NCI-H1105 (cell line): Measurements from ENCODE around the gene PRKCG.
"Not testable (repeated sequence)": the region's sequence is repeated elsewhere in the genome, so short reads cannot be mapped to it uniquely, and the experiment has no call there.

Source experiments
- DNase-seq: peaks from one replicate; lab custom pipeline; 2025; lab: John Stamatoyannopoulos, UW

Gene PRKCG

DNA sequence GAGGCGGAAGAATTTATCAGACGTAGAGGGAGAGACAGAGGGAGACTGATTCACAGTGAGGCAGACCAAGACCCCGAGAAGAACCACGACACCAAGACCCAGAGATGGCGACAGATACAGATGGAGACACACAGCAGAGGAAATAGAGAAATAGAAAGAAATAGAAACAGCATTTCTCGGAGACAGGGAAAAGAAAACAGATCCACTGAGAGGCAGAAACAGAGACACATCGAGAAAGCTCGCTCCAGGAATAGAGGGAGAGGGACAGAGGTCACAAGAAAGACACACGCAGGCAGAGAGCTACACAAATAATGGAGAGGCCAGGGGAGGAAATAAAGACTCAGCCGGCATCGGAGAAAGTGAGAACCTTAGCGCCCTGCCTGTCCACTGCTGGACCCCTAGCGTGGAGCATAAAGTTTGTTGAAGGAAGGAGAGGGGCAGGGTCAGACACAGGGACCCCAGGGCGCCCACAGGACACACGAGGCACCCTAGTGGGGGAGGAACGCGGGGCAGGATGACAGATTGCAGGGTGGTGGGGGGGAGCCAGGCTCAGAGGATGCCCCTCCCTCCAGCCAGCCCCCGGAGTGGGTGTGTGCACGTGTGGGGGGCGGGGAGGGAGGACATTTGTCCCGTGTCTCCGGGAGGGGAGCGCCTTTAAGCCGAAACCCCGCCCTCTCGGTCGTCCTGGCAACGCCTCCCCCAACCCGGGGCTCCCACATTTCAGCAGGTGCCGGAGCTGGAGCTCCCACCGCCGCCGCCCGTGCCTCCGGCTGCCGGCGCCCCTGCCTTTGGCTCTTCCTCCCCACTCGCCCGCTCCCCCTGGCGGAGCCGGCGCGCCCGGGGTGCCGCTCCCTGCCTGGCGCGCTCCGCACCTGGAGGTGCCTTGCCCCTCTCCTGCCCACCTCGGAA is at the start of gene PRKCG:
Gene PRKCG, plus strand, starts transcription at position 716 of the 909 bp plus-strand sequence. CDS start 298 bp downstream, outside the sequence.
- DNase-seq: peak; percentile 13

DNA sequence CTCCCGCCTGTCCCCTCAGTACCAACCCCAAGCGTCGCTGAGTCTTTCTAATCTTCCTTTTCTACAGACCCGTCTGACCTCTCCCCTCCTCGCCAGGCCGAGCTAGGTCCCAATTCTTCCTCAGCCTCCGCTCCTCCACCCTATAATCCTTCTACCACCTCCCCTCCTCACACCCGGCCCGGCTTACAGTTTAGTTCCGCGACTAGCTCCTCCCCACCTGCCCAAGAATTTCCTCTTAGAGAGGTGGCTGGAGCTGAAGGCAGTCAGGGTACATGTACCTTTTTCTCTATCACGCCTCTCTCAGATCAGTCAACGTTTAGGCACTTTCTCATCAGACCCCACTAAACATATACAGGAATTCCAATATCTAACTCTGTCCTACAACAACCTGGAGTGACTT is 49.1 kb upstream of the PRKCG start:
- DNase-seq: not testable (repeated sequence)

GRCh38 chr19:53838446-53838845 is 43.6 kb upstream of the PRKCG start:
- not testable (repeated sequence) for DNase-seq

GRCh38 chr19:53840241-53840640 is 41.8 kb upstream of the PRKCG start:
- not testable (repeated sequence) for DNase-seq

- DNase-seq: not testable (repeated sequence)
Measured at GRCh38 chr19:53840914-53841313, 41.1 kb upstream of the PRKCG start.

- DNase-seq: no peak
Measured at GRCh38 chr19:53844849-53845246, 37.1 kb upstream of the PRKCG start.

GRCh38 chr19:53847555-53847954 is 34.4 kb upstream of the PRKCG start:
- DNase-seq: no peak

GRCh38 chr19:53849237-53849676 is 32.7 kb upstream of the PRKCG start:
- DNase-seq: no peak

DNA sequence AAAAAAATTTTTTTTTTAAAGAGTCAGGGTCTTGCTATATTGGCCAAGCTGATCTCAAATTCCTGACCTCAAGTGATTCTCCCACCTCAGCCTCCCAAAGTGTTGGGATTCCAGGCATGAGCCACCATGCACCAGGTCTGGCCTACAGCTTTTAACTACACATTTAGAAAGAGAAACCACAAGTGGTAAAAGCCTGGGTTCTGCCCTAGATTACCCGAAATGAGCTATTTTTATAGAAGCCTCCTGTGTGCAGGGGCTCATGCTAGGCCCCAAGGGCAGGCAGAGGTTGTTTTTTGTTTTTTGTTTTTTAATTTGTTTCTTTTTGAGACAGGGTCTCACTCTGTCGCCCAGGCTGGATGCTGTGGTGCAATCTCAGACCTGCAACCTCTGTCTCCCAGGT is 28.3 kb upstream of the PRKCG start:
- no peak for DNase-seq

DNA sequence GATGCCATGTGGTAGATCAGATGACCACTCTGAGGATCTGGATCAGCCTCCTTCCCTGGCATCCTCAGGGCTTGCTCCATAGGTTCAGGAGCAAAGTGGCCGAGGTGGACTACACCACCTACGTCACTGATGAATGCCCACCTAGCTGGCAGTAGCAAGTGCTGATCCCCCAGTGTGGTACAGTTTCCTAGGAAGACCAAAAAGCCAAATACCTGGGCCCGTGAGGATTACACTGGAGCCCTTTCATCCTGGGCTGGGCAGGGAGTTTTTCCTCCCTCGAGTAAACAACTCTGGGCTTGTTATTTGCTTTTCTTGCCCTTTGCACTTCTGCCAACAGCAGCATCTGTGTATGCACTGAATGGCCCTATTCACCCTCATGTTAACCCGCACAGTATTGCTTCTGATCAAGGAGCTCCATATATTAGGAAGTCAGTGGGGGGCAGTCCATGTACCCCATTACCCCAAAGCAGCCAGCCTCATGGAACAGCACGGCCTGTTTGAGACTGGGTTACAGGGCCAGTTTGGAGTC is 17.6 kb upstream of the PRKCG start:
- no peak for DNase-seq

GRCh38 chr19:53865523-53865917 is 16.5 kb upstream of the PRKCG start:
- no peak for DNase-seq

DNA sequence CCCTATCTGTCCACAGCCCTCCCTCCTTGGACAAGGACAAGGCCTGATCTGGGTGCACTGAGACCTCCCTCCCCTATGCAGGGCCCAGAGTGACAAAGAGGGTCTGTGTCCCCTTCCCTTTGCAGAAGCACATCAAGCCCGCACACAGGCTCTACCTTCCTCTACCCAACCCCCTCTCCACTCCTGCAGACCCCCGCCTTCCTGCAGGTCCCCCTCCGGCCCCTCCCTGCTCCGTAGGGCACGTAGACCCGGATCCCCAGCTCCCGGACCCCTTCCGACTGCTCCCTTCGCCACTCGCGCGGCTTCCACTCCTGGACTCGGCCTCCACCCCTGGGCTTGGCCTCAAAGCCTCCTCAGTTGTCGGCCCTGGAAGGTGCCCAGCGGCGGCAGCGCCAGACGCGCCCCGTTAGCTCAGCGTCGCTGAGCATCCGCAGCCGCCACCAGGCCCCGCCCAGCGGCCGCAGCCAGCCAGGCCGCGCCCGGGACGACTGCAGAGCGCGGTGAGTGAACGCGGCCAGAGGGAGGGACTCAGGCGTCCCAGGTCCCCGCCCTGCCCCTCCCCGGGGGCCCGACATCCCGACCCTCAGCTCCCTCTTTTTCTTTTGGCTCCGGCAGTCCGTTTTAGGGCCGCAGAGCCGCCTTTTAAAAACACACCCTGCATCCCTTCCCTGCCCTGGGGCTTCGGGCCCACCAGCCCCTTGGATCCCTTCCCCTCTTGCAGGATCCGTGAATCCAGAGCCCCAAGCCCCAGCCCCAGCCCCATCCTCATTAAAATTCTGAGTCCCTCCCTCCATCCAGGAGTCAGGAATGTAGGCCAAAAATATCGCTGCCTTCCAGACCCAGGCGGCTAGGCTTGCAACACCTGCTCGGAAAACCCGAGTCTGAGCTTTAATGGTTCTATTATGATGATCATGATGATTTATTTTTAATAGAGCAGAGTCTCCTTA is 15.8 kb upstream of the PRKCG start:
- no peak for DNase-seq

GRCh38 chr19:53866865-53867224 is 15.2 kb upstream of the PRKCG start:
- no peak for DNase-seq

GRCh38 chr19:53867225-53868090 is 14.5 kb upstream of the PRKCG start, which contains the start of gene MYADM:
MYADM (plus strand) TSS chr19:53867883; CDS start chr19:53873530, 5,647 bp downstream.
- DNase-seq: no peak

DNA sequence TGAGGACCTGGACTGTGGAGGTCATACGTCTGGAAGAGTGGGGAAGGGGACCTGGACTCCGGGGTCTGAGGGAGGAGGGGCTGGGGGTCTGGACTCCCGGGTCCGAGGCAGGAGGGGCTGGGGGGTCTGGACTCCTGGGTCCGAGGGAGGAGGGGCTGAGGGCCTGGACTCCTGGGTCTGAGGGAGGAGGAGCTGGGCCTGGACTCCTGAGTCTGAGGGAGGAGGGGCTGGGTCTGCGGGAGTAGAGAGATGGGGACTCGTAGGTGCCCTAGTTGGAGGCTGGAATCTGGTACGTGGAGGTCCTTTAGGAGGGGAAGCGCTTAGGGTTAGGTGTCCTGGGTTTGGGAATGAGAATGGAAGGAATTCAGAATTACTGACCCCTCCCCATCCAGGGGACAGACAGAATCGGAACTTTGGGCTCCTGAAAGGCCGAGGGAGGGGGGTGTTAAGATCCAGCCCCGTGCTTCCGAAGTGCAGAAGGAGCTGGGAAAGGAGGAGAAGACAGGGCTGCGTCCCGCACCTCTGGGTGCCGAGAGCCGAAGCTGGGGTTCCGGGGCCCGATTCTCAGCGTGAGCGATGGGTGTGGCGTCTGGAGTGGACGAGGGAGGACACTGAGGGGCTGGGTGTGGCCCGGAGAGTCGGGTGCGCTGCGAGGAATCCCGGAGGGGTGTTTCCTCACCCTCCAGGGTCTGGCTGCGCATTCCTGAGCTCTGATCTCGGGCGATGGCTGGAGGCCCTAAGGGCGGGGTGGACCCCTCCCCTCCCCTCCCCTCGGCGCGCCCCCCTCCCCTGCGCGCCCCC is 13.7 kb upstream of the PRKCG start:
- no peak for DNase-seq

GRCh38 chr19:53868892-53869804 is 12.8 kb upstream of the PRKCG start:
- peak; percentile 1 for DNase-seq

DNA sequence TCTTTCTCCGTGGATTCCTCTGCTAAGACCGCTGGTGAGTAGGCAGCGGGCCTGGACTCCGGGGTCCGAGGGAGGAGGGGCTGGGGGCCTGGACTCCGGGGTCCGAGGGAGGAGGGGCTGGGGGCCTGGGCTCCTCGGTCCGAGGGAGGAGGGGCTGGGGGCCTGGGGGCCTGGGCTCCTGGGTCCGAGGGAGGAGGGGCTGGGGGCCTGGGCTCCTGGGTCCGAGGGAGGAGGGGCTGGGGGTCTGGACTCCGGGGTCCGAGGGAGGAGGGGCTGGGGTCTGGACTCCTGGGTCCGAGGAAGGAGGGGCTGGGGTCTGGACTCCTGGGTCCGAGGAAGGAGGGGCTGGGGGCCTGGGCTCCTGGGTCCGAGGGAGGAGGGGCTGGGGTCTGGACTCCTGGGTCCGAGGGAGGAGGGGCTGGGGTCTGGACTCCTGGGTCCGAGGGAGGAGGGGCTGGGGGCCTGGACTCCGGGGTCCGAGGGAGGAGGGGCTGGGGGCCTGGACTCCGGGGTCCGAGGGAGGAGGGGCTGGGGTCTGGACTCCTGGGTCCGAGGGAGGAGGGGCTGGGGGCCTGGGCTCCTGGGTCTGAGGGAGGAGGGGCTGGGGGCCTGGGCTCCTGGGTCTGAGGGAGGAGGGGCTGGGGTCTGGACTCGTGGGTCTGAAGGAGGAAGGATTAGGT is 12.1 kb upstream of the PRKCG start:
- DNase-seq: not testable (repeated sequence)

GRCh38 chr19:53870485-53870844 is 11.5 kb upstream of the PRKCG start:
- DNase-seq: no peak

DNA sequence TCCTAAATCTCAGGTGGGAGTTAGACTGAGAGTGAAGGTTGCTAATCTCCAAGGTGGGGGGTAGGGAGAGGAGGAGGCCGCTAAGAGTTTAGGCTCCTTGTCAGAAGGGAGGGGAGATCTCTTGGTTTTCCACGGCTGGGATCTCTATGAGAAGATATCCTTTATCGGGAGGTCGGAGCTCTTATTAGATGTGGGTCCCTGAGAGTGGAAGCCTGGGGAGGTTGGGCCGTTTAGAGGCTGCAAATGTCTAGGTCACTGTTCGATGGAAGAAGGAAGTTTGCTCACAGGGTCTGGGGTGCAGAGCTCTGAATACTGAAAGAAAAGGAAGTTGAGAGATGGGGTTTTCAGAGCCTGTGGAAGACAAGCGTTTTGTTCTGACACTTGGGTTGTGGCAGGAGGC is 10.5 kb upstream of the PRKCG start:
- DNase-seq: no peak
